Adipose tissue (tissue), 3 donors: ENCODE data around the gene CLIC3. TPM values are rescaled to one million over a fixed set of nuclear protein-coding genes. Genes with fewer than 3 reads are reported as not detected.

Experiments used
- H3K27ac ChIP-seq: one replicate; pipeline ENCODE4 v1.5.1; 2013; ENCODE audit warnings: low read depth, low read length
- WGBS, 3 donors: extraction: QIAGEN DNeasy Blood & Tissue Kit; methylation state at CpG; one replicate each; pipeline ENCODE4 v1.1.7; 2013; 5-methylcytosine and 5-hydroxymethylcytosine counted together
- polyA plus RNA-seq, 3 donors: library from polyadenylated mRNA; stranded (reverse); fragments of 200-250 nt; gene quantifications; one replicate each; pipeline ENCODE4 v1.2.3, GENCODE V29; 2013
- donor health status: healthy with polysubstance abuse.
- donor health status: Bipolar disorder and iron deficiency.
- donor health status: healthy.

The CLIC3 gene, protein sequence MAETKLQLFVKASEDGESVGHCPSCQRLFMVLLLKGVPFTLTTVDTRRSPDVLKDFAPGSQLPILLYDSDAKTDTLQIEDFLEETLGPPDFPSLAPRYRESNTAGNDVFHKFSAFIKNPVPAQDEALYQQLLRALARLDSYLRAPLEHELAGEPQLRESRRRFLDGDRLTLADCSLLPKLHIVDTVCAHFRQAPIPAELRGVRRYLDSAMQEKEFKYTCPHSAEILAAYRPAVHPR
- 1 to 10 TPM in 2 of 3 donors, under 1 TPM in 1; 0.33 to 3.0 (median 3.0) TPM for polyA plus RNA-seq

DNA sequence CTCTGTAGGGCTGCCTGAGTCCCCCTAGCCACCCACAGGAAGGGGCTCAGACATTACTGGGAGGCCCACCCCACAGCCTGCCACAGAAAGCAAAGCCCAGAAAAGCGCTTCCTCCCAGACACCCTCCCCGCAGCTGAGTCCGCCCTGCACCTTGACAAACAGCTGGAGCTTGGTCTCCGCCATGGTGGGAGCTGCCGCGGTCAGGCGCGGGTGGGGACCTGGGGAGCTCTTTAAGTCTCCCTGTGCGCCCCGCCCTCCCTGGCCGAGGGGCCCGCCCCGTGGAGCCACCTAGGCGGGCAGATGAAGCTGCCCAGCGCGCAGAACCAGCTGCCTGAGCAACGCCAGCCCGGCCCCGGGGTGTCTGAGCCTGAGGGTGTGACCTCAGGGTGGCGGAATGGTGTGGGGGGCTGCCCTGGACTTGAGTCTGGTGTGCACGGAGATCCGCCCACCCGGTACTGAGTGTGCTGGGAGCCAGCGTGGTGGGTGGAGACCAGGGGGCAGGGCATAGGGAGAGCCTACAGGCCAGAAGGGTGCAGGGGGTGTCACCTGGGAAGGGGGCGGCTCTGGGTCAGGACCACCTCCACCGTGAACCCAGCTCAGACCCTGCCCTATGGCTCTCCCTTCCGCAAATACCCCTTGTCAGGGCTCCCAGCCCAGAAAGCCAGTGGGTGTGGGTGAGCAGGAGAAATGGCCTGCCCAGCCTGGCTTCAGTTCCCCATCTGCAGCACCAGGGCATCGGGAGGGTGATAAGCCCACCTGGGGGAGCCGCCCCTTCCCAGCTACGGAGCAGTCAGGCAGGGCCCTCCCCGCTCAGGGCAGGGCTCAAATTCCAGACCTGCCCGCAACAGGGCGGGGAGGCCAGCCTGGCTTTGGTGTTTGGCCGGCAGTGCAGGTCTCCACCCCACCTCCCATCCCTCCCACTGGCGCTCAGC is at the start of gene CLIC3:
Gene CLIC3 (minus strand): TSS at position 208 of the 932 bp plus-strand sequence. CDS start 25 bp downstream, at position 183.
- H3K27ac ChIP-seq = no peak within 1 kb of the TSS
- 22 to 26% (median 23%) methylated on average over 34 to 35 of the region's 35 CpGs for WGBS, 3 donors

DNA sequence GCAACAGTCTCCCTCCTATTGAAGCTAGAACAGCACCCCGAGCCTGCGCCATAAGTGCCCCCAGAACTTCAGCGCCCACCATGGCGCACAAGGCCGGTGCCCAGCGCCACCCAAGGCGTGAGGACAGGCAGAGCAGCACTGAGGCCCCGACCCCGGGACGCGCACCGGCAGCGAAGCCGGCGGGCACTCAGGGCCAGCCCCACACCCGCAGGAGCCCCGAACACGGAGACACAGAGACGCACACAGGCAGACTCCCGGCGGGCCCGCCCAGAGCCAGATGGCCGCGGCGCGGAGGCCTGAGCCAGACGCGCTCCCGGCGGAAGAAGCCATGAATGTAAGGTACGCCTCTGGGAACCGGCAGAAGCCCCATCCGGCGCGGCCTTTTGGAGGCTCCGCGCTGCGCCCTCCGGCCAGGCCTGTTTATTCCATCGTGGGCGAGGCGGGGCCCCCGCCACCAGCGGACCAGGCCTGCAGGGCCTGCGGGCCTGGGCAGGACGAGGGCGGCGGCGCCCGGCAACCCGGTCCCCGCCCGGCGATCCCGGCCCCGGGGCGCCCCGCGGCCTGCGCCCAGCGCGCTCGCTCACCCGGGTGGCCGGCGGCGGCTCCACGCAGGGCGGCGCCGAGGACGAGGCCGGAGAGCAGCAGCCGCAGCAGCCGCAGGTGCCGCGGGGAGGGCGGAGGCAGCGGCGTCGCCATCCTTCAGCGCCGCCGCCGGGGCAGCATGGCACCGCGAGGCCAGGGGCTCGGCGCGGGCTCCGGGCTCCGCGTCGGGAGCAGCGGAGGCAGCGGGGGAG is 49.1 kb upstream of the CLIC3 start:
- no peak overlapping the region for H3K27ac ChIP-seq
- 1 to 4% (median 2%) methylated on average over 67 to 96 of the region's 96 CpGs for WGBS, 3 donors

DNA sequence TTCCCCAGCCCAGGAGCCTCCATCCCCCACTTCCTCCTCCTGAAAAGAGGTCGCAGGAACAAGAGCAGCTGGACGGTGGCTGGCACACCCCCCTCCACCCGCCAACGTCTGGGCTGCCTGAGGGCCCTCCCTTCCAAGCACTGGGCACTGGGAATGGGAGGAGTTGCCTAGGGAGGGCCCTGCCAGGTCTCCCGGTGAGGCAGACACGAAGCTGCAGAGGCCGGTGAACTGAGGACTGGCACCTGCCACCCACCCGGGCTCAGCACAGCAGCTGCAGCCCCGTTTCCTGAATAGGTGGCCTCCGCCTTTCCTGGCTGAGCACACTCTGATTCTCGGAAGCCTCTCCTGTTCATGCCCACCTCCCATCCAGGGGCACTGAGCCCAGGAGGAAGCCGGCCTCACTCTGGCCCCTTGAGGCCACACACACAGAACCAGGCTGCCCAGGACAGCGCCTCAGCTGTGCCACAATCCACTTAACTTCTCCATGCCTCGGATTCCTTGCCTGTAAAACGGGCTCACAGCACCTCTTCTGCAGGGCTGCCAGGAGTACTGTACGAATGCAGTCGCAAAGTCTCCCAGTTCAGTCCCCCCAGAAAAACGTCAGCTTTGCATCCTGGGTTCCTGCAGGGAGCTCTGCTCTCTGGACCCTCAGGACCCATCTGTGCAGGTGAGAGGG is 48.3 kb upstream of the CLIC3 start:
- no peak overlapping the region for H3K27ac ChIP-seq
- 16 to 27% (median 25%) methylated on average over 18 of the region's 18 CpGs for WGBS, 3 donors

DNA sequence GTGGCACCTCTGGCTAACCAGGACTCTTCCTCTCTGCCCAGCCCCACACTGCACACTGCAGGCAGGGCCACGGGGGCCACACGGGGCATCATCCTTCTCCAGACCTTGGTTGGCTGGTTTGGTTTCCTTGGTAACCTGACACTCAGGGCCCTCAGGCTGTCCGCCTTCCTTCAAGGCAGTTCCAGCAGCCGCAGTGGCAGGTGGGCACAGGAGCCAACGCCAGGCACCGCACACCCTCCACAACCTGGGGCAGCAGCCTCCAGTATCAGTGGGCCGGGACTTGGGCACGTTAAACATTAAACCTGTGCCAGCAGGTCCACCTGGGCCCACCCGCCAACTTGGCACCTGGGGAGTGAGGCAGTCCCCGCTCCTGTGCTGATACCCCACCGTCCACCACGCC is 47.7 kb upstream of the CLIC3 start:
- WGBS, 3 donors = 38 to 62% (median 59%) methylated on average over 12 of the region's 12 CpGs
- H3K27ac ChIP-seq = no peak overlapping the region

DNA sequence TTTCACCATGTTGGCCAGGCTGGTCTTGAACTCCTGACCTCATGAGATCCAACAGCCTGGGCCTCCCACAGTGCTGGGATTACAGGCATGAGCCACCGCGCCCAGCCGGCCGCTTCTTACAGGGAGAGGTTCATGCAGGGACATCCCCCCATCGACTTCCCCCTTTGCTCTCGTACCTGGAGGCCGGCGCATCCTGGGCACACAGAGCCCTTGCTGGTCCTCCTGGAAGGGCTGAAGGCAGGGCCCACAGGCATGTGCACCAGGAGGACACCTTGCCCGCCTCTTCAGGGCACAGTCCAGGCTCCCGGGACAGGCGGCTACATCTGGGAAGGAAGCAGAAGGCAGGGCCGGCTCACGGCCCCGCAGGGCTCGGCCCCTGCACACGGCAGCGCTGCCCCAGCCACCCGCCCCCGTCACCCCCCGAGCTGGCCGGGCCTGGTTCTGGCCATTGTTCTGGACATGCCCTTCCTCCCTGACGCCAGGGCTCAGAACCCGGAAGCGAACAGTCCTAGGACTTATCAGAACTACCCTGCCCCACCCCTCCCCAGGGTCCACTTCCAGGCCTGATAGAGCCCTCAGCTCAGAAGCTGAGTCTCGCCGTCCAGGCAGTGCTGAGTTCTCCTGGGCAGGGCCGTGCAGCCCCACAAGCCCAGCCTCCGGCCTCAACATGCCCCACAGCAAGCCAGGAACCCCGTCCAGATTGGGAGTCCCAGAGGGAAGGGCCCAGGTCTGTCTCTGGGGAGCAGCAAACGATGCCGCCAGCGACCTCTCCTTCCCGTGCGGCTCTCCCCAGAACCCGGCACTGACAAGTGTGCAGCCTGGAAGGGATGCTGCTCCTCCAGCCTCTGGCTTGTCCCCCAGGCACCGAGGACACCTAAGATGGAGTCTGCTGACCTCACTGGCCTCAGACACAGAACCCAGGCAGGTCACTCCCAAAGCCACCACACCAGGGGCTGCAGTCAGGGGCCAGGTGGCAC is 46.7 kb upstream of the CLIC3 start:
- 49 to 88% (median 69%) methylated on average over 36 of the region's 36 CpGs for WGBS, 3 donors
- H3K27ac ChIP-seq = no peak overlapping the region

DNA sequence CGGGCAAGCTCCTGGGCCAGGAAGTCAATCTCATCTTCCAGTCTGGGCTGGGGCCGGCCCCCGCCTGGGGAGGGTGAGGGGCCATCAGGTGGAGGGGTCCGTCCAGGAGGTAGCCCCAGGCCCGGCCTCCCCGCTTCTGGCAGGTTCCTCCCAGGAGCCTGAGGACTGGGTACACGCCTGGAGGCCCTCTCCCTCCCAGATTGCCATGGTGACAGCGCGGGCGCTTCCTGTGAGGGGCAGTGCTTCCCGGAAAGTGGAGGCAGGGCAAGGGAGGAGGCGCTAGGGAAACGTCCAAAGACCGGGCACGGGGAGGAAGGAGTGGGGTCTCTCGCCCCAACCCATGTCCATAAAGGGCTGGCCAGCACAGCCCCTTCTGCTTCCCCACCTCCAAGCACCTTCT is 44.8 kb upstream of the CLIC3 start:
- WGBS, 3 donors = 46 to 67% (median 56%) methylated on average over 13 to 16 of the region's 16 CpGs
- no peak overlapping the region for H3K27ac ChIP-seq

DNA sequence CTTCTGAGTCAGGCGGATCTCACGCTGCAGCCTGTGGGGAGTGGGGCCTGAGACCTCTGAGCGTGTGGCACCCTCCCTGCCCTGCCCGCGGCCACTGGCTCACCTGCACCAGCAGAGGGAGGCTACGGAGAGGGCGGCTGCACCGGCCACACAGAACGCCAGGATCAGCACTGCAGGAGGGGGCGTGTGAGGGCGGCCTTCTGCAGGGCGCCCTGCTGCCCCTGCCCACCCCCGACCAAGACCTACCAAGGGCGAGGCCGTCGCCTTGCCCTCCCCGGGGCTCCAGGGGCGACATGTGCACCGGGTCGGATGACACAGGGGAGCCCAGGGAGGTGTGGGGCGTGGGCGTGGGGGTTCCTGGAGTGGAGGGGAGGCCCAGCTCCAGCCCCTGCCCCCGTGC is 44.2 kb upstream of the CLIC3 start:
- WGBS, 3 donors = 84 to 88% (median 88%) methylated on average over 15 to 23 of the region's 23 CpGs
- H3K27ac ChIP-seq = no peak overlapping the region

DNA sequence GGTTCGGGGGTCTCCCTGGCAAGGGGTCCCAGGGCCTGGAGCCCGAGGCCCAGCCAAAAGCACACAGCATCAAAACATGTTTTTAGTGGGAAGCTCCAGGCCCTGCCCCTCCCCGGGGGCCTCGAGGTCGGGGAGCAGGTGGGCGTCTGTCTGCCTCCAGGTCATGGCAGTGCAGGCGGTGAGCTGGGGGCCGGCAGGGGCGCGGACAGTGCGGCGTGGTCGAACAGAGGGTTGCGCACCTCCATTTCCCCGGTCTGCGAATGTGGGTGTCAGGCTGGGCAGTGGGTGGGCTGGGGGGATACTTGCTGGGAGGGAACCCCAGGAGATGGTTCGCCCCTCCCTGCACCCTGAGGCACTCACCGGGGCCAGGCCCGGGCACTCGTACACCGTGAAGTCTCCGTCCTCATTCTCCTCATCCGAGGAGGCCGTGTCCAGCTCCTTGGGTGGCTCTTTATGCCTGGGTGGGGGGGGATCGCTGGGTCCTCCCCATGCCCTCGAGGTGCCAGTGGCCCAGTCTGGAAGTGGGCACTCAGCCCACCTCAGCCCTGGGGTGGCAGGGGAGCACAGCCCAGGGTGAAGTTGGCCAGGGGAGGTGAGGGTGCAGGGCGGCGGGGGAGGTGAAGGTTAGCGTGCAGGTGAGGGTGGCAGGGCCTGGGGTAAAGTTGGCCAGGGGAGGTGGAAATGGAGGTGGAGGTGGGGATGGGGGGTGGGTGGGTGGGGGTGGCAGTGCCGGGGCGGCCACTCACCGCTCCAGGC is 43.4 kb upstream of the CLIC3 start:
- no peak overlapping the region for H3K27ac ChIP-seq
- WGBS, 3 donors = 91 to 93% (median 92%) methylated on average over 26 to 32 of the region's 32 CpGs

DNA sequence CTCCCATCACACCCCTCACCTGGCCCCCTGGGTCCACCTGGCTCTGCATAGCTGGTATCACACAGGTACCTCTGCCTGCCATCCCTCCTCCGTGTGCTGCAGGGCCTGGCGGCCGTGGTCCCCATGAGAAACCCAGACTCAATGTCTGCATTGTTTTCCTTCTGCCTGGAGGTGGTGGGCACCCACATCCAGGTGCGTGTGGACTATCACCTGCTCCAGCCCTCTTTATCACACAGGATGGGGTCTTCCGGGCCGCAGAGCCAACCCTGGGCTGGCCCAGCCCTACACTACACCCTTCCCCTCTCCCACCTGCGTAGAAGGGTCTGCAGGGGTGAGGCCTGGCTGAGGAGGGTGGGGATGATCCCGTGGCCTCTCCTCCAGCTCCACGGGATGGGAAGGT is 42.5 kb upstream of the CLIC3 start:
- 83 to 90% (median 86%) methylated on average over 9 of the region's 9 CpGs for WGBS, 3 donors
- no peak overlapping the region for H3K27ac ChIP-seq

DNA sequence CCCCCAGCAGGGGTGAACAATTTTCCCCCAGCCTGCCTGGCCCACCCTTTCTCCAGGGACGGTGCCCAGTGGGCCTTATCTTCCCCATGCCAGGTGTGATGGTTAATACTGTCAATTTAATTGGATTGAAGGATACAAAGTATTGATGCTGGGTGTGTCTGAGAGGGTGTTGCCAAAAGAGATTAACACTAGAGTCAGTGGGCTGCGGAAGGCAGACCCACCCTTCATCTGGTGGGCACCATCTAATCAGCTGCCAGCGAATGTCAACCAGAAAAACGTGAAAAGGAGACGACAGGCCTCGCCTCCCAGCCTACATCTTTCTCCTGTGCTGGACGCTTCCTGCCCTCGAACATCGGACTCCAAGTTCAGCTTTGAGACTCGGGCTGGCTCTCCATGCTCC is 41.1 kb upstream of the CLIC3 start:
- 85 to 91% (median 89%) methylated on average over 10 of the region's 10 CpGs for WGBS, 3 donors
- H3K27ac ChIP-seq = no peak overlapping the region

DNA sequence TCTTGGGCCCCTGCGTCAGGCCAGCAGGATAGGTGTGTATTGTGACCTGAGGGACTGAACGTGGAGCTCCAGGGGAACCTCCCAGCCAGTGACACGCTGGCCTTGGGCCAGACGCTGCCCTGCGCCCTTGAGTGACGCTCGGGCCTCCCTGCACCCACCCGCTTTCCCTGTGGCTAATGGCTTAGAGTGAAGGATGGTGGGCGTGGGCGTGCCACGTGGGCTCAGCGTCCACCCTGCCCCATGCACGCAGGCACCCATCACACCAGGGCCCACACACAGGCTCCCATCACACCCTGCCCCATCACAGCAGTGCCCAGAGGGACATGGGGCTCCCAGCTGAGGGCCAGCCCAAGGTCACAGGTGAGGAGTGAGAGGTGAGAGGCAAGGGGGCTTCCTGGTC is 40.7 kb upstream of the CLIC3 start:
- no peak overlapping the region for H3K27ac ChIP-seq
- WGBS, 3 donors = 64 to 76% (median 74%) methylated on average over 13 of the region's 13 CpGs

DNA sequence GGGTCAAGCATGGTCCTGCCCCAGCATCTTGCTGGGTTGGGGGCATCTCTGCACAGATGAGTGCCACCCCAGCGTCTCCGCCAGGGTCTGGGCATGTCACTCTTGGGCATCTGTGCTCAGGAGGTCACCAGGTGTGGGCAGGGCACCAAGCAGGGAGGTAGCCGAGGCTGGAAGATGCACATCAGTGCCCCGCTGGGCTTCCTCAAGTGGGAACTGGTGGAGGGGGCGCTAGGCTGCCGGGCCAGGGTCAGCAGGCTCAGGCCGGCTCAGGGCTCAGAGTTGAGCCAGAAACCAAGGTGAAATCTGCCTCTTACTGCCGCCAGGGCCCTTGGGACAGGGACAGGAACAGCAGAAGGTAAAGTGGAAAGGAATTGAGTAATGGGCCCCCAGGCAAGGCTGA is 39.6 kb upstream of the CLIC3 start:
- WGBS, 3 donors = 72 to 78% (median 76%) methylated on average over 8 of the region's 8 CpGs
- H3K27ac ChIP-seq = no peak overlapping the region

DNA sequence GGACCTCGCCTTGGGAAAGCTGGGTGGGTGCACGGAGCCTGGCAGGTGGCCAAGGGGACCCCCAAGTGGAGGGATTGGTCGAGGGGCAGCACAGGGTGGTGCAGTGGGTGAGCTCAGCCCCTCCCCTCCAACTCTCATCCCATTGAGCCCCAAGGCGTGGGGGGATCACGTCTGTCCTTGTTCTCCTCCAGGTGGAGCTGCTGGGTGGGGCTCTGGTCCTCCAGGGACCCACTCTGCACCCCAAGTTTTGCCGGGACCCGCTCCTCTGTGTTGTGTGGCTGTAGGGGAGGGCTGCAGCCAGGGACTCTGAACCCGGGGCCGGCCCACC is 39.1 kb upstream of the CLIC3 start:
- no peak overlapping the region for H3K27ac ChIP-seq
- 27 to 32% (median 29%) methylated on average over 8 to 9 of the region's 9 CpGs for WGBS, 3 donors

DNA sequence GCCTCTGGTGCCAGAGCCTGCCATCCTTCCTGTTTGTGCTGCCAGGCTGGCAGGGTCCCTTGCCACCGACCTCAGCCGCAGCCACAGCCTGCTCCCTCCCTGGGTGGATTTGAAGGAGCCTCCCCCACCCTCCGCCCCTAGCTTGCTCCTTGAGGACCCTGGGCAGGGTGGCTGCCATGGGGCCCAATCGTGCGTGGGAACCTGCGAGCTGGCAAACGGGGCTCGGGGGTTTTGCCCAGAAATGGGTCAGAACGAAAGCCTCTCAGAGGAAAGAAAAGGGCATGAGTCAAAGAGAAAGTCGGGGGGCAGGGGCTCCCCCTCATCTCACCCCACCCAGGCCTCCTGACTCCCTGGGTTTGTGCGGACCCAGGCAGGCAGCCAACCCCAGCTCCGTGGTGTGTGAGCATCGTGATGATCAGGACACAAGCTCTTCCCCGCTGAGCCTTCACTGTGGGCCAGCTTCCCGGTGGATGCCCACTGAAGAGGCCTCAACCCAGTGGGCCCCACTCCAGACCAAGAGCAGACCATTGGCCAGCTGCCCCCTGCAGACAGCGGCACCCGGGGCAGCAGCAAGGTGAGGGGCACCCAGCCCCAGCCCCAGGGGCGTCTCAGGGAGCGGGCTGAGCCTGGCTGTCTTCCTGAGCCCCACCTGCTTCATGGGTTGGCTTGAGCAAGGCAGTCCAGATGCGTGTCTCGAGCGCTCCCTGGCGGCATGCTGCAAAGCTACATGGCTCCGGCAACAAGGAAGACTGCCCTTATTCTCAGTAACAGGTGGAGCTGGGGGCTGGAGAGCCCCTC is 38.5 kb upstream of the CLIC3 start:
- no peak overlapping the region for H3K27ac ChIP-seq
- 5 to 21% (median 9%) methylated on average over 24 of the region's 24 CpGs for WGBS, 3 donors

DNA sequence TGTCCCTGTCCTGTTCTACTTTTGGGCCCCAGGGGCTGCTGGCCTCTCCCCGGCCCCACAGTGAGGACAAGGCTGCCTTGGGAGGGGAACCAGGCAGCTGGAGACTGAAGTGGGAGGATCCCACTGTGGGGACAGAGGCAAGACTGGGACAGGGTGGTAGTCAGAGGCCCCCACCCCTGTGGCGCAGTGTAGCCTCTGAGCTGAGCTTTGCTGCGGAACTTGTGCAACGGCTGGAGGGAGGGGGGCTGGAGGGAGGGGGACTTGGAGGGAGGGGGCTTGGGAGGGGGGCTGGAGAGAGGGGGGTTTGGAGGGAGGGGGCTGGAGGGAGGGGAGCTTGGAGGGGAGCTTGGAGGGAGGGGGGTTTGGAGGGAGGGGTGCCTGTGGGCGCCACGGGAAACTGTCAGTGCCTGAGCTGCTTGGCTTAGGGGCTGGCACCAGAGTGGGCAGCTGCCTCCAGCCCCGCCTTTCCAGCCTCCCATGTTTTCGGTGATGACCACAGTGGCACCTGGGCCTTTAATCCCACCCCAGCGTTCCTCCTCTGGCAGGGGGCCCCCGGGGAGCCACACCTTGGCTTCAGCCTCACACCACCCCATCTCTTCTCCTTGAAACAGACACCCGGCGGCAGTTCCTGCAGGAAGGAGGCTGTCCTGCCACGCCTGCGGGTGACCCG is 37.8 kb upstream of the CLIC3 start:
- peak overlapping the region; percentile 40 for H3K27ac ChIP-seq
- WGBS, 3 donors = 21 to 48% (median 34%) methylated on average over 13 to 15 of the region's 15 CpGs
